NB4 (cell line): Measurements from ENCODE around the gene ADGRA1.

Experiments
- DNase-seq: peaks from one replicate; pipeline ENCODE4 v3.0.0; 2010; ENCODE audit warnings: low read depth
- H3K4me3 ChIP-seq: one replicate; pipeline ENCODE4 v1.5.1; 2011; ENCODE audit warnings: mild to moderate bottlenecking, low read depth, low read length, moderate library complexity
- CTCF ChIP-seq: IDR thresholded peaks from one replicate; pipeline ENCODE4 v1.5.1; 2012; ENCODE audit warnings: low read depth, low read length
- MAX ChIP-seq: IDR thresholded peaks from 2 replicates; pipeline ENCODE4 v1.6.1; 2011; ENCODE audit warnings: low read depth, low read length
- MYC ChIP-seq: IDR thresholded peaks from 2 replicates; pipeline ENCODE4 v1.6.1; 2011; ENCODE audit warnings: low read depth, low read length
- POLR2A ChIP-seq: IDR thresholded peaks from 2 replicates; pipeline ENCODE4 v1.6.1; 2011; ENCODE audit warnings: mild to moderate bottlenecking; ENCODE audit not compliant: insufficient read length; ENCODE audit errors: extremely low read depth

Gene ADGRA1

GRCh38 chr10:133158756-133159610 lies 71.3 kb downstream of the ADGRA1 start:
- H3K4me3 ChIP-seq, result no peak overlapping the region
- DNase-seq, result peak; percentile 53
- TF ChIP-seq CTCF, result no peak
- no peak for TF ChIP-seq MAX
- no peak for TF ChIP-seq POLR2A

- TF ChIP-seq POLR2A, result no peak
- no peak for TF ChIP-seq CTCF
- TF ChIP-seq MAX, result no peak
- no peak for TF ChIP-seq MYC
- no peak overlapping the region for H3K4me3 ChIP-seq
- DNase-seq, result no peak
Observed at GRCh38 chr10:133159611-133159949, 71.9 kb downstream of the ADGRA1 start.

- TF ChIP-seq CTCF (no peak), MYC (no peak), POLR2A (no peak), MAX (no peak)
- peak; percentile 69 for DNase-seq
- H3K4me3 ChIP-seq, result no peak within 1 kb of the TSS
Observed at GRCh38 chr10:133159950-133160825, 72.5 kb downstream of the ADGRA1 start, which contains the start of gene KNDC1. TSS of gene KNDC1 (plus strand) at chr10:133160219. CDS start at chr10:133160468, 249 bp downstream.

- peak; percentile 29 for DNase-seq
- TF ChIP-seq CTCF (no peak), MAX (no peak), POLR2A (no peak), MYC (no peak)
- H3K4me3 ChIP-seq, result no peak overlapping the region
Observed at GRCh38 chr10:133160826-133161471, 73.2 kb downstream of the ADGRA1 start.

GRCh38 chr10:133161486-133162109 lies 73.9 kb downstream of the ADGRA1 start:
- no peak overlapping the region for H3K4me3 ChIP-seq
- TF ChIP-seq CTCF (no peak), MYC (no peak), MAX (no peak), POLR2A (no peak)
- peak; percentile 29 for DNase-seq
